Endothelial cell of umbilical vein (primary cell): ENCODE measurements around the gene PLD4. TPM values are rescaled to one million over a fixed set of nuclear protein-coding genes. Genes with fewer than 3 reads are reported as not detected.

ENCODE experiments used
- BruUV-seq: library from RNA; stranded (reverse); fragments of 400-500 nt; replicated peaks from 2 replicates; lab custom pipeline; 2021; lab: Mats Ljungman, UMichigan
- CTCF ChIA-PET: fragments of 300-600, 350-600 bp; sonication (Branson Sonifier 250); formaldehyde crosslinking; loops from one replicate; lab custom pipeline; 2021; ENCODE audit warnings: antibody characterized with exemption, inconsistent platforms; lab: Charles Lee
- POLR2A ChIA-PET: fragments of 300-600, 350-600 bp; sonication (Branson Sonifier 250); formaldehyde crosslinking; loops from one replicate; lab custom pipeline; 2021; ENCODE audit warnings: antibody characterized with exemption, inconsistent platforms; lab: Charles Lee
- DNase-seq: peaks from one replicate; pipeline ENCODE4 v3.0.0-alpha.2; 2011; ENCODE audit warnings: low read depth, low spot score
- FAIRE-seq: peaks from 2 replicates; lab custom pipeline; 2011; peaks lifted over from hg19 to GRCh38; lab: Jason Lieb, UNC
- H2AFZ ChIP-seq: 2 replicates; pipeline ENCODE4 v1.6.0; 2012; ENCODE audit warnings: low read depth, low read length, control low read depth, inconsistent platforms
- H3K27ac ChIP-seq: 2 replicates; pipeline ENCODE4 v1.5.1; 2011; ENCODE audit warnings: low read depth, mild to moderate bottlenecking, control low read depth, low read length, moderate library complexity; ENCODE audit not compliant: insufficient read depth
- H3K27me3 ChIP-seq, 2 experiments: 2 replicates each; pipeline versions ENCODE4 v1.6.0 to v1.6.1; 2011; ENCODE audit warnings: low read length in 2 of 2, mixed read lengths in 1 of 2; ENCODE audit not compliant: control insufficient read depth in 2 of 2, insufficient read depth in 2 of 2
- H3K36me3 ChIP-seq, 2 experiments: 2 replicates in 1 of 2; 3 replicates in 1 of 2; pipeline ENCODE4 v1.5.1; 2011; ENCODE audit warnings: low read length in 2 of 2, mild to moderate bottlenecking in 1 of 2, moderate library complexity in 1 of 2; ENCODE audit not compliant: control insufficient read depth in 2 of 2, insufficient read depth in 2 of 2; ENCODE audit errors: extremely low read depth in 1 of 2
- H3K4me1 ChIP-seq: 3 replicates; pipeline ENCODE4 v1.5.1; 2011; ENCODE audit warnings: mild to moderate bottlenecking, low read length; ENCODE audit not compliant: control insufficient read depth, insufficient read depth; ENCODE audit errors: extremely low read depth
- H3K4me2 ChIP-seq: 2 replicates; pipeline ENCODE4 v1.6.1; 2011; ENCODE audit warnings: low read length, control low read depth, mixed read lengths; ENCODE audit not compliant: insufficient read depth
- H3K4me3 ChIP-seq, 3 experiments: fragments of 200-600 bp in 1 of 3; sonication (generic), shearing (Covaris generic) in 1 of 3; replicated peaks in 1 of 3; 2 replicates each; pipeline ENCODE4 v1.5.1; 2011 to 2016; ENCODE audit warnings: control low read depth in 3 of 3, low read length in 3 of 3, mild to moderate bottlenecking in 2 of 3, inconsistent platforms in 1 of 3, low read depth in 1 of 3, moderate library complexity in 1 of 3; ENCODE audit not compliant: insufficient read depth in 1 of 3
- H3K79me2 ChIP-seq: 2 replicates; pipeline ENCODE4 v1.6.0; 2012; ENCODE audit warnings: low read length, inconsistent platforms; ENCODE audit not compliant: control insufficient read depth, insufficient read depth
- H3K9ac ChIP-seq: replicated peaks from 2 replicates; pipeline ENCODE3; 2011; ENCODE audit warnings: low read length, control low read depth; ENCODE audit not compliant: insufficient read depth; ENCODE audit errors: extremely low read depth
- H3K9me1 ChIP-seq: replicated peaks from 3 replicates; pipeline ENCODE4 v1.6.0; 2011; ENCODE audit warnings: mild to moderate bottlenecking, low read length; ENCODE audit not compliant: control insufficient read depth, insufficient read depth; ENCODE audit errors: extremely low read depth
- H3K9me3 ChIP-seq: replicated peaks from 2 replicates; pipeline ENCODE4 v1.5.1; 2012; ENCODE audit warnings: low read length, inconsistent platforms; ENCODE audit not compliant: control insufficient read depth, insufficient read depth
- H4K20me1 ChIP-seq: replicated peaks from 2 replicates; pipeline ENCODE3; 2011; ENCODE audit warnings: mild to moderate bottlenecking, low read length; ENCODE audit not compliant: control insufficient read depth, insufficient read depth; ENCODE audit errors: extremely low read depth
- CTCF ChIP-seq, 2 donors: IDR thresholded peaks; 1 replicate in 1 of 2; 2 replicates in 1 of 2; pipeline ENCODE4 v1.5.1; 2011; ENCODE audit warnings: low read length in 2 of 2, mild to moderate bottlenecking in 2 of 2, moderate library complexity in 2 of 2, control low read depth in 1 of 2, inconsistent platforms in 1 of 2, low read depth in 1 of 2; ENCODE audit not compliant: insufficient read depth in 1 of 2; ENCODE audit errors: extremely low read depth in 1 of 2
- EZH2 ChIP-seq: IDR thresholded peaks from 2 replicates; pipeline ENCODE4 v1.6.1; 2012; ENCODE audit warnings: borderline replicate concordance, low read depth, mild to moderate bottlenecking, moderate library complexity, low read length, inconsistent platforms; ENCODE audit not compliant: severe bottlenecking
- FOS ChIP-seq: IDR thresholded peaks from 2 replicates; pipeline ENCODE4 v1.6.1; 2011; ENCODE audit warnings: mild to moderate bottlenecking, low read length, moderate library complexity, borderline replicate concordance; ENCODE audit not compliant: insufficient read depth
- GATA2 ChIP-seq: IDR thresholded peaks from 2 replicates; pipeline ENCODE4 v1.7.0; 2011; ENCODE audit warnings: low read depth, mild to moderate bottlenecking, moderate library complexity, mixed read lengths, low read length; ENCODE audit not compliant: insufficient read length, insufficient read depth
- JUN ChIP-seq: IDR thresholded peaks from 2 replicates; pipeline ENCODE4 v1.6.1; 2011; ENCODE audit warnings: borderline replicate concordance, low read depth; ENCODE audit not compliant: insufficient read length, insufficient read depth
- MAX ChIP-seq: IDR thresholded peaks from 2 replicates; pipeline ENCODE4 v1.6.1; 2011; ENCODE audit not compliant: insufficient read depth, insufficient read length
- MYC ChIP-seq: IDR thresholded peaks from one replicate; pipeline ENCODE4 v1.6.1; 2011; ENCODE audit warnings: mild to moderate bottlenecking, low read depth, low read length
- POLR2A ChIP-seq: IDR thresholded peaks from 2 replicates; pipeline ENCODE4 v1.6.1; 2012; ENCODE audit warnings: low read depth, mild to moderate bottlenecking, control low read depth, low read length
- POLR2AphosphoS5 ChIP-seq: IDR thresholded peaks from 2 replicates; pipeline ENCODE4 v1.6.1; 2012; ENCODE audit warnings: low read depth, mild to moderate bottlenecking, control low read depth, low read length, moderate library complexity; ENCODE audit not compliant: insufficient read depth
- dilution Hi-C: fragments of 300-500 bp; cut with MboI; formaldehyde crosslinking; loops from one replicate; pipeline ENCODE4 v1.15.0; 2019; ENCODE audit warnings: low sequenced_read_pairs; ENCODE audit not compliant: extremely low pct_ligation_motif_present
- intact Hi-C: fragments of 100-400 bp; cut with micrococcal nuclease; formaldehyde crosslinking; loops from one replicate; pipeline ENCODE4 v1.10.0; 2022
- polyA plus RNA-seq, 4 experiments: library from polyadenylated mRNA; depleted of rRNA in 3 of 4; stranded (reverse) in 3 of 4; unstranded in 1 of 4; fragments of >200 nt; gene quantifications; 2 replicates each; pipeline versions ENCODE4 v1.2.1 to v1.2.3, GENCODE V29; 2011 to 2012; ENCODE audit warnings: missing spikeins in 1 of 4
- total RNA-seq: library from RNA; stranded (reverse); gene quantifications from 2 replicates; pipeline ENCODE4 v1.2.3, GENCODE V29; 2021

PLD4 gene
- total and polyA plus RNA-seq, 2 donors (not counting 3 experiments of a cell fraction or from before 2014, with no cell fraction given) = 0.01 to 0.11 TPM

DNA sequence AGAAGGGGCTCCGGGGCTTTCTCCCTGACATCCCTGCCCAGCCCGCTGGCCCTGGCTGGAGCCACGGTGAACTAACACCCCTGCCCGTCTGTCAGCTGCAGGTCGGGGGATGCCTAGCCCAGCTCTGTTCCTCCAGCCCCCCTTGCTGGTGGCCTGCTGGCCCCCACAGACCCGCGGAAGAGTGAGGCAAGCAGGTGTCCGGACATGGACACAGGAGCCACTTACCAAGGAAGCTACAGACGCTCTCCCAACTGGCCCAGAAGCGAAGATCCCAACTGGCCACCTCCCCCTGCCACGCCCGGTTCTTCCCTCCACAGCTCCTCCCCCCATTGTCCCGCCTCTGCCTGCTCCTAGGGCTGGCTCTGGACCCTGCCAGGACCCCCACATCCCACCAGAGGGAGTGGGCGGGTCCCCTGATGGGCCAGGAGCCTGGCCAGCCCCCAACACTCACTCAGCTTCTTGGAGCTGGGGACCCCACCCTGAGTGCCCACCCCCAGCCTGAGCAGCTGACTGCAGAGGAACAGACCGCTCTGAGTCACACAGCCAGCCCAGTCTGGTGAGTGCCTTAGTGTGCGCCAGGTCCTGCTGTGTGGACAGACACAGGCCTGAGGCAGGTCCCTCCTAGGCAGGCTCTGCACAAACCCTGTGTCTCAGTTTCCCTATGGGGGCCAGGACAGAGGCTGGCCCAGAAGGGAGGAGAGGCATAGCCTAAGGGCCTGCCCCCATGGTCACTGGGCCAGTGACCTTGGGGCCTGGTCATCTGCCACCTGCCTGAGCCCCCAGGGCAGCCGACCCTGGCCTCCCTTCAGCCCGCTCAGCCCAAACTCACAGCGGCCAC lies 45.8 kb downstream of the PLD4 start:
- H3K9me1 ChIP-seq = no peaks in the 10 kb centered on the region
- intact Hi-C loops = loop anchor here (1.0 to 10.0 kb wide), 3 partner anchors 37 to 206 kb away; partner anchors contain the start of gene JAG2
- FAIRE-seq (peak; percentile 97), DNase-seq (peak; percentile 87)
- H3K4me1 ChIP-seq = peaks cover 79% of the 10 kb centered on the region
- BruUV-seq = no TSS peak
- no peaks in the 10 kb centered on the region for H3K36me3 ChIP-seq
- TF ChIP-seq MAX (no peak), MYC (no peak), POLR2A (peak; percentile 74), EZH2 (no peak), FOS (peak; percentile 73), GATA2 (no peak), JUN (no peak), POLR2AphosphoS5 (peak; percentile 83), CTCF (IDR thresholded peaks at IDR 0.05; ENCODE audit: extremely low read depth in 1 of 2, insufficient read depth in 1 of 2, low read depth in 1 of 2, low read length in 2 of 2) (no peak)
- H3K27me3 ChIP-seq = no peaks in the 10 kb centered on the region
- ChIA-PET CTCF (interaction anchor here (0.6 to 3.2 kb wide), 13 partner anchors 10 to 202 kb away, joined by 3 to 39 read pairs (median 3); no protein-coding TSS in a partner anchor), POLR2A (interaction anchor here (1.4 kb wide), 1 partner anchor 11 kb away, joined by 3 read pairs; no protein-coding TSS in a partner anchor)
- H3K4me2 ChIP-seq = peak overlapping the region; percentile 66
- no peaks in the 10 kb centered on the region for H3K9me3 ChIP-seq
- dilution Hi-C loops = no loop called here
- H2AFZ ChIP-seq = peak overlapping the region; percentile 7
- peak overlapping the region; percentile 89 for H3K27ac ChIP-seq
- peaks cover 36% of the 10 kb centered on the region for H3K79me2 ChIP-seq
- no peaks in the 10 kb centered on the region for H4K20me1 ChIP-seq
- H3K4me3 ChIP-seq = peak overlapping the region; percentile 24 to 59 (median 41)
- peak overlapping the region; percentile 32 for H3K9ac ChIP-seq
